ENCODE data around the gene GRM4.

The GRM4 gene

DNA sequence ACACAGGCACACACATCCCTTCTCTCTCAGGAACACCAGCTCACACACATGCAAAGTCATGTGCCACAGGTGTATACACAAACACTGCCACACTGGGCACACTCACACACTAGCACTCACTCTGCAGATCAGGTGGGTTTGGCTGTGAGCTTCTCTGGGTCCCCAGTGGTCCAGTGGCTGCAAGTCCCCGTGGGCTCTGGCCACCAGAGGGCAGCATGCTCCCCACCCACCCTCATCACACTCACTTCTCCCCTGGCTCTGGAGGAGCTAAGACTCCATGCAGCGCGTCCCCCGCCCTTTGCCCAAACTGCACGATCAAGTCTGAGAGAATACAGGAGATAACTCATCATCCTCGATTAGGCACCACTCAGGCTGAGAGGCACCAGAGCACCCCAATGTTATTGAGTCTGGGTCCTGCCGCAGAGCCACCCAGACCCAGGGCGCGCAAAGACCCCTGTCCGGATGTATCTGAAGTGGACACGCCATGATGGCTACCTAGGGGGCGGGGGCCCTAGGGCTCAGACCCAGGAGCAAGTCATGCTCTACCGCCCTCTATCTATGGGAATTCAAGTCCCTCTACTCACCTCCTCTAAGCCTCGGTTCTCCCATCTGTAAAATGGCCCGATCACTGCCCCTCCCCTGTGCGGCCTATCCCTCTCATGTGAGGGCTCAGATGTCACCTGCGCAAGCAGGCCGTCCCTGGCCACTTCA is 90.5 kb downstream of the GRM4 start:
- H3K36me3 ChIP-seq (ENCODE audit: control insufficient read depth, insufficient read depth, low read length) = no peaks in the 10 kb centered on the region
- H3K4me3 ChIP-seq (ENCODE audit: insufficient read depth, low read depth, low read length, poor library complexity, severe bottlenecking) = no peak overlapping the region
- no peaks in the 10 kb centered on the region for H3K4me1 ChIP-seq (ENCODE audit: control insufficient read depth, insufficient read depth, low read length, poor library complexity, severe bottlenecking)
- peak in 2 of 3 donors; percentile 20 to 23 for DNase-seq
- no peaks in the 10 kb centered on the region for H3K9me3 ChIP-seq (ENCODE audit: control insufficient read depth, low read length)
- H3K27ac ChIP-seq (ENCODE audit: insufficient read depth, low read length, poor library complexity, severe bottlenecking) = no peak overlapping the region
- no peaks in the 10 kb centered on the region for H3K27me3 ChIP-seq (replicated peaks; ENCODE audit: control insufficient read depth, insufficient read depth, low read length, poor library complexity, severe bottlenecking)

DNA sequence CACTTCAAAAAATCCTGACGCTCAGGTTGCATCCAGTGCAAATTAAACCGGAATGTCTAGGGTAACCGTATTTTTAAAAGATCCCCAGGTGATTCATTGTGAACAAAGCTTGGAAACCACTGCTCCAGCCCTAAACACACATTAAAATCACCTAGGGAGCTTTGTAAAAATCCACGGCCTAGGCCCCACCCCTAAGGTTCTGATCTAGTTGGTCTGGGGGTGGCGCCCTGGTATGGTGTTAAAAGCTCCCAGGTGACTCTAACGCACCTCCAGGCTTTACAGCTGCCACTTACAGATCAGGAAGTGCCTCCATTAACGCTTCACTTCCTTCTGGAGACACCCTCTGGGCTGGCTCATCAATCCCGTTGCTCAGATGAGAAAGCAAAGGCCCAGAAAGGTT is 92.2 kb downstream of the GRM4 start:
- H3K36me3 ChIP-seq (ENCODE audit: control insufficient read depth, insufficient read depth, low read length) = no peaks in the 10 kb centered on the region
- no peak for DNase-seq
- no peaks in the 10 kb centered on the region for H3K27me3 ChIP-seq (replicated peaks; ENCODE audit: control insufficient read depth, insufficient read depth, low read length, poor library complexity, severe bottlenecking)
- H3K9me3 ChIP-seq (ENCODE audit: control insufficient read depth, low read length) = no peaks in the 10 kb centered on the region
- H3K4me3 ChIP-seq (ENCODE audit: insufficient read depth, low read depth, low read length, poor library complexity, severe bottlenecking) = no peak overlapping the region
- no peak overlapping the region for H3K27ac ChIP-seq (ENCODE audit: insufficient read depth, low read length, poor library complexity, severe bottlenecking)
- no peaks in the 10 kb centered on the region for H3K4me1 ChIP-seq (ENCODE audit: control insufficient read depth, insufficient read depth, low read length, poor library complexity, severe bottlenecking)

DNA sequence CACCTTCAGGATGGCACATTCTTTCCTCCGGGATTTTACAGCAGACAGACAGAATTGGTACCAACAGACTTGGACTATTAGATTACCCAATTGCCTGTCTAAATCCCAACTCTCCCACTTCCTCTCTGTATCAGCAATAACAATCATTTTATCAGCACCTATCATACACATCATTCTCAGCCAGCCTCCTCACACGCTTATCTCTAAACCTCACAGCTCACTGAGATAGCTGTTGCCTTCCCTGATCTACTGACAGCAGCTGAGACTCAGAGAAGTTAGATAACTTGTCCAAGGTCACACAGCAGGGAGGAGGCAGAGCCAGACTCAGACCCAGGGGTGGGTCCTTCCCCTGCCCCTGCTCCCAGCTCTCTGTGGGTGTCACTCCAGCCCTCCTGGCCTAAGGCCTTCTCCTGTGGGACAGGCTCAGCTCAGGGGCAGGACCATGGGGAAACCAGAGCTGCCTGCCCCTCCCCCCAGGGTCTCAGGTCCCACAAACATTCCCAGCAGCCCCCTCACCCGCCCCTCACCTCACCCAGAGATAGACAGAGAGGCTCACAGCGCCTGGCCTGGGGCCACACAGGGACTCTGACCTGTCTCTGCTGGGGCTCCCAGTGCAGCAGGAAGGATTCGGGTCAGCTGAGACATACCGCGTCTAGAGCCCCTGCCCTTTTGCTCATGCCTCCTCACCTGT is 92.8 kb downstream of the GRM4 start:
- no peaks in the 10 kb centered on the region for H3K9me3 ChIP-seq (ENCODE audit: control insufficient read depth, low read length)
- DNase-seq = no peak
- H3K27me3 ChIP-seq (replicated peaks; ENCODE audit: control insufficient read depth, insufficient read depth, low read length, poor library complexity, severe bottlenecking) = no peaks in the 10 kb centered on the region
- no peak overlapping the region for H3K4me3 ChIP-seq (ENCODE audit: insufficient read depth, low read depth, low read length, poor library complexity, severe bottlenecking)
- H3K27ac ChIP-seq (ENCODE audit: insufficient read depth, low read length, poor library complexity, severe bottlenecking) = no peak overlapping the region
- H3K4me1 ChIP-seq (ENCODE audit: control insufficient read depth, insufficient read depth, low read length, poor library complexity, severe bottlenecking) = no peaks in the 10 kb centered on the region
- no peaks in the 10 kb centered on the region for H3K36me3 ChIP-seq (ENCODE audit: control insufficient read depth, insufficient read depth, low read length)

- H3K4me1 ChIP-seq (ENCODE audit: control insufficient read depth, insufficient read depth, low read length, poor library complexity, severe bottlenecking) = no peaks in the 10 kb centered on the region
- no peaks in the 10 kb centered on the region for H3K9me3 ChIP-seq (ENCODE audit: control insufficient read depth, low read length)
- no peaks in the 10 kb centered on the region for H3K36me3 ChIP-seq (ENCODE audit: control insufficient read depth, insufficient read depth, low read length)
- H3K27ac ChIP-seq (ENCODE audit: insufficient read depth, low read length, poor library complexity, severe bottlenecking) = no peak overlapping the region
- no peak overlapping the region for H3K4me3 ChIP-seq (ENCODE audit: insufficient read depth, low read depth, low read length, poor library complexity, severe bottlenecking)
- DNase-seq = no peak
- H3K27me3 ChIP-seq (replicated peaks; ENCODE audit: control insufficient read depth, insufficient read depth, low read length, poor library complexity, severe bottlenecking) = no peaks in the 10 kb centered on the region
Measured at GRCh38 chr6:34052071-34052825, 93.6 kb downstream of the GRM4 start.

GRCh38 chr6:34051331-34051919 is 94.5 kb downstream of the GRM4 start:
- Histone ChIP-seq H3K9me3 (ENCODE audit: control insufficient read depth, low read length) (no peaks in the 10 kb centered on the region), H3K27me3 (replicated peaks; ENCODE audit: control insufficient read depth, insufficient read depth, low read length, poor library complexity, severe bottlenecking) (no peaks in the 10 kb centered on the region), H3K4me3 (ENCODE audit: insufficient read depth, low read depth, low read length, poor library complexity, severe bottlenecking) (no peak overlapping the region), H3K36me3 (ENCODE audit: control insufficient read depth, insufficient read depth, low read length) (no peaks in the 10 kb centered on the region), H3K27ac (ENCODE audit: insufficient read depth, low read length, poor library complexity, severe bottlenecking) (no peak overlapping the region), H3K4me1 (ENCODE audit: control insufficient read depth, insufficient read depth, low read length, poor library complexity, severe bottlenecking) (no peaks in the 10 kb centered on the region)
- DNase-seq = no peak

DNA sequence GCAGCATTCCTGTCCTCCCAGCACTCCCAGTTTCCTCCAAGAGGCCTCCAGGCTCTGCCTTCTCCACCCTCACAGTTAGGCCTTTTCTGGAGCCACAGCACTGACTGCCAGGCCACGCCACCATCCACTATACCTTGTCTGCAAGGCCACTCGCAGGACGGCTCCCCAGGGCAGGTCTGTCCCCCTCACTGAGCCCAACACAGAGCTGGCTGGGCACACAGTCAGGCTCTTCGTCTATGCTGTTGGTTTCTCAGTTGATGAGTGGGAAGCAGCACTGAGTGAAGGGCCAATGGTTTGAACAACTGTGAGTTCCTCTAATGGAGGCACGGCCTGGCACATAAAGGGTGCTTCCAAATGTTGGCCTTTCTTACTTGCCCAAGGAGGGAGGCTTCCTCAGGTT is 95.2 kb downstream of the GRM4 start:
- no peak for DNase-seq
- no peaks in the 10 kb centered on the region for H3K4me1 ChIP-seq (ENCODE audit: control insufficient read depth, insufficient read depth, low read length, poor library complexity, severe bottlenecking)
- H3K36me3 ChIP-seq (ENCODE audit: control insufficient read depth, insufficient read depth, low read length) = no peaks in the 10 kb centered on the region
- no peaks in the 10 kb centered on the region for H3K9me3 ChIP-seq (ENCODE audit: control insufficient read depth, low read length)
- no peaks in the 10 kb centered on the region for H3K27me3 ChIP-seq (replicated peaks; ENCODE audit: control insufficient read depth, insufficient read depth, low read length, poor library complexity, severe bottlenecking)
- H3K27ac ChIP-seq (ENCODE audit: insufficient read depth, low read length, poor library complexity, severe bottlenecking) = no peak overlapping the region
- no peak overlapping the region for H3K4me3 ChIP-seq (ENCODE audit: insufficient read depth, low read depth, low read length, poor library complexity, severe bottlenecking)

DNA sequence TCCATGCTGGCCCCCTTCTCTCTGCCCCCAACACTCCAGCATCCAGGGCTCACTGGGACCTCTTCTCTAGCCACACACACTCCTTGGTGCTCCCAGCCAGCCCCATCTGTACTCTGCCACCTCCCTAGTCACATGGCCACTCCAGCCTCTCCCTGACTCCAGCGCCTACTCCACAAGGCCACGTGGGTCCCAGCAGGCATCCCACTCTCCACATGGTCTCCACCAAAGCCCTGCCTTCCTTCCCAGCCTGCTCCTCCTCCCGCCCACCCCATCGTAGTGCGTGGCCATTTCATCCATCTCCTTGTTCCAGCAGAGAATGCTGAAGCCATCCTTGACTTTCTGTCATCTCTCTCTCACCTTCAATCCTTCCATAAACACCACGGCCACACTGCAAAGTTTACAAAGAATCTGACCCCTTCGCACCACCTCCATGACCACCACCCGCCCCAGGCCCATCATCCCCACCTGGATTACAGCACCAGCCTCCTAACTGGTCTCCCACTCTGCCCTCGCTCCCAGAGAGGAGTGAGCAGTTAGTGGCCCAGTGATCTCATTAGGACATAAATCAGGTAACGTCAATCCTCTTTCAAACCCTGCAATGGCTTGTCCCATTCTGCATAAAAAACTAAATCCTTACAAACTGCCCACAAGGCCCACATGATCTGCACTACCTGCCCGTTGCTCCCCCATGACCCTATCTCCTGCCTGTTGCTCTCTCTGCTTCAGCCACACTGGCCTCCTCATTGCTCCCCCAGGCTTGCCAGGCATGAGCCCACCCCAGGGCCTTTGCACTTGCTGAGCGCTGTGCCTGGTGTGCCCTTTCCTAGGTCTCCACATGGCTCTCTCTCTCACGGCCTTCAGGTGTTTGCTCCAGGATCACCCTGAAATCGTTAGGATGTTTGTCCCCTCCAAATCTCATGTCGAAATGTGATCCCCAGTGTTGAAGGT is 96.2 kb downstream of the GRM4 start:
- H3K4me1 ChIP-seq (ENCODE audit: control insufficient read depth, insufficient read depth, low read length, poor library complexity, severe bottlenecking) = no peaks in the 10 kb centered on the region
- H3K9me3 ChIP-seq (ENCODE audit: control insufficient read depth, low read length) = no peaks in the 10 kb centered on the region
- H3K4me3 ChIP-seq (ENCODE audit: insufficient read depth, low read depth, low read length, poor library complexity, severe bottlenecking) = no peak overlapping the region
- no peak for DNase-seq
- no peak overlapping the region for H3K27ac ChIP-seq (ENCODE audit: insufficient read depth, low read length, poor library complexity, severe bottlenecking)
- no peaks in the 10 kb centered on the region for H3K27me3 ChIP-seq (replicated peaks; ENCODE audit: control insufficient read depth, insufficient read depth, low read length, poor library complexity, severe bottlenecking)
- H3K36me3 ChIP-seq (ENCODE audit: control insufficient read depth, insufficient read depth, low read length) = no peaks in the 10 kb centered on the region

- no peak overlapping the region for H3K4me3 ChIP-seq (ENCODE audit: insufficient read depth, low read depth, low read length, poor library complexity, severe bottlenecking)
- no peaks in the 10 kb centered on the region for H3K9me3 ChIP-seq (ENCODE audit: control insufficient read depth, low read length)
- H3K27ac ChIP-seq (ENCODE audit: insufficient read depth, low read length, poor library complexity, severe bottlenecking) = no peak overlapping the region
- no peaks in the 10 kb centered on the region for H3K4me1 ChIP-seq (ENCODE audit: control insufficient read depth, insufficient read depth, low read length, poor library complexity, severe bottlenecking)
- no peaks in the 10 kb centered on the region for H3K36me3 ChIP-seq (ENCODE audit: control insufficient read depth, insufficient read depth, low read length)
- no peak for DNase-seq
- no peaks in the 10 kb centered on the region for H3K27me3 ChIP-seq (replicated peaks; ENCODE audit: control insufficient read depth, insufficient read depth, low read length, poor library complexity, severe bottlenecking)
Measured at GRCh38 chr6:34047913-34048867, 97.7 kb downstream of the GRM4 start.
